Endothelial cell of umbilical vein (primary cell): ENCODE data around the gene ALS2. TPM values are rescaled to one million over a fixed set of nuclear protein-coding genes. Genes with fewer than 3 reads are reported as not detected.

ENCODE experiments used
- BruUV-seq: library from RNA; stranded (reverse); fragments of 400-500 nt; replicated peaks from 2 replicates; lab custom pipeline; 2021; lab: Mats Ljungman, UMichigan
- CTCF ChIA-PET: fragments of 300-600, 350-600 bp; sonication (Branson Sonifier 250); formaldehyde crosslinking; loops from one replicate; lab custom pipeline; 2021; ENCODE audit warnings: antibody characterized with exemption, inconsistent platforms; lab: Charles Lee
- POLR2A ChIA-PET: fragments of 300-600, 350-600 bp; sonication (Branson Sonifier 250); formaldehyde crosslinking; loops from one replicate; lab custom pipeline; 2021; ENCODE audit warnings: antibody characterized with exemption, inconsistent platforms; lab: Charles Lee
- DNase-seq: peaks from one replicate; pipeline ENCODE4 v3.0.0-alpha.2; 2011; ENCODE audit warnings: low read depth, low spot score
- FAIRE-seq: peaks from 2 replicates; lab custom pipeline; 2011; peaks lifted over from hg19 to GRCh38; lab: Jason Lieb, UNC
- H2AFZ ChIP-seq: 2 replicates; pipeline ENCODE4 v1.6.0; 2012; ENCODE audit warnings: low read depth, low read length, control low read depth, inconsistent platforms
- H3K27ac ChIP-seq: 2 replicates; pipeline ENCODE4 v1.5.1; 2011; ENCODE audit warnings: low read depth, mild to moderate bottlenecking, control low read depth, low read length, moderate library complexity; ENCODE audit not compliant: insufficient read depth
- H3K27me3 ChIP-seq, 2 experiments: 2 replicates each; pipeline versions ENCODE4 v1.6.0 to v1.6.1; 2011; ENCODE audit warnings: low read length in 2 of 2, mixed read lengths in 1 of 2; ENCODE audit not compliant: control insufficient read depth in 2 of 2, insufficient read depth in 2 of 2
- H3K36me3 ChIP-seq, 2 experiments: 2 replicates in 1 of 2; 3 replicates in 1 of 2; pipeline ENCODE4 v1.5.1; 2011; ENCODE audit warnings: low read length in 2 of 2, mild to moderate bottlenecking in 1 of 2, moderate library complexity in 1 of 2; ENCODE audit not compliant: control insufficient read depth in 2 of 2, insufficient read depth in 2 of 2; ENCODE audit errors: extremely low read depth in 1 of 2
- H3K4me1 ChIP-seq: 3 replicates; pipeline ENCODE4 v1.5.1; 2011; ENCODE audit warnings: mild to moderate bottlenecking, low read length; ENCODE audit not compliant: control insufficient read depth, insufficient read depth; ENCODE audit errors: extremely low read depth
- H3K4me2 ChIP-seq: 2 replicates; pipeline ENCODE4 v1.6.1; 2011; ENCODE audit warnings: low read length, control low read depth, mixed read lengths; ENCODE audit not compliant: insufficient read depth
- H3K4me3 ChIP-seq, 3 experiments: fragments of 200-600 bp in 1 of 3; sonication (generic), shearing (Covaris generic) in 1 of 3; replicated peaks in 1 of 3; 2 replicates each; pipeline ENCODE4 v1.5.1; 2011 to 2016; ENCODE audit warnings: control low read depth in 3 of 3, low read length in 3 of 3, mild to moderate bottlenecking in 2 of 3, inconsistent platforms in 1 of 3, low read depth in 1 of 3, moderate library complexity in 1 of 3; ENCODE audit not compliant: insufficient read depth in 1 of 3
- H3K79me2 ChIP-seq: 2 replicates; pipeline ENCODE4 v1.6.0; 2012; ENCODE audit warnings: low read length, inconsistent platforms; ENCODE audit not compliant: control insufficient read depth, insufficient read depth
- H3K9ac ChIP-seq: replicated peaks from 2 replicates; pipeline ENCODE3; 2011; ENCODE audit warnings: low read length, control low read depth; ENCODE audit not compliant: insufficient read depth; ENCODE audit errors: extremely low read depth
- H3K9me1 ChIP-seq: replicated peaks from 3 replicates; pipeline ENCODE4 v1.6.0; 2011; ENCODE audit warnings: mild to moderate bottlenecking, low read length; ENCODE audit not compliant: control insufficient read depth, insufficient read depth; ENCODE audit errors: extremely low read depth
- H3K9me3 ChIP-seq: replicated peaks from 2 replicates; pipeline ENCODE4 v1.5.1; 2012; ENCODE audit warnings: low read length, inconsistent platforms; ENCODE audit not compliant: control insufficient read depth, insufficient read depth
- H4K20me1 ChIP-seq: replicated peaks from 2 replicates; pipeline ENCODE3; 2011; ENCODE audit warnings: mild to moderate bottlenecking, low read length; ENCODE audit not compliant: control insufficient read depth, insufficient read depth; ENCODE audit errors: extremely low read depth
- CTCF ChIP-seq, 2 donors: IDR thresholded peaks; 1 replicate in 1 of 2; 2 replicates in 1 of 2; pipeline ENCODE4 v1.5.1; 2011; ENCODE audit warnings: low read length in 2 of 2, mild to moderate bottlenecking in 2 of 2, moderate library complexity in 2 of 2, control low read depth in 1 of 2, inconsistent platforms in 1 of 2, low read depth in 1 of 2; ENCODE audit not compliant: insufficient read depth in 1 of 2; ENCODE audit errors: extremely low read depth in 1 of 2
- FOS ChIP-seq: IDR thresholded peaks from 2 replicates; pipeline ENCODE4 v1.6.1; 2011; ENCODE audit warnings: mild to moderate bottlenecking, low read length, moderate library complexity, borderline replicate concordance; ENCODE audit not compliant: insufficient read depth
- GATA2 ChIP-seq: IDR thresholded peaks from 2 replicates; pipeline ENCODE4 v1.7.0; 2011; ENCODE audit warnings: low read depth, mild to moderate bottlenecking, moderate library complexity, mixed read lengths, low read length; ENCODE audit not compliant: insufficient read length, insufficient read depth
- JUN ChIP-seq: IDR thresholded peaks from 2 replicates; pipeline ENCODE4 v1.6.1; 2011; ENCODE audit warnings: borderline replicate concordance, low read depth; ENCODE audit not compliant: insufficient read length, insufficient read depth
- POLR2AphosphoS5 ChIP-seq: IDR thresholded peaks from 2 replicates; pipeline ENCODE4 v1.6.1; 2012; ENCODE audit warnings: low read depth, mild to moderate bottlenecking, control low read depth, low read length, moderate library complexity; ENCODE audit not compliant: insufficient read depth
- dilution Hi-C: fragments of 300-500 bp; cut with MboI; formaldehyde crosslinking; loops from one replicate; pipeline ENCODE4 v1.15.0; 2019; ENCODE audit warnings: low sequenced_read_pairs; ENCODE audit not compliant: extremely low pct_ligation_motif_present
- intact Hi-C: fragments of 100-400 bp; cut with micrococcal nuclease; formaldehyde crosslinking; loops from one replicate; pipeline ENCODE4 v1.10.0; 2022
- polyA plus RNA-seq, 4 experiments: library from polyadenylated mRNA; depleted of rRNA in 3 of 4; stranded (reverse) in 3 of 4; unstranded in 1 of 4; fragments of >200 nt; gene quantifications; 2 replicates each; pipeline versions ENCODE4 v1.2.1 to v1.2.3, GENCODE V29; 2011 to 2012; ENCODE audit warnings: missing spikeins in 1 of 4
- total RNA-seq: library from RNA; stranded (reverse); gene quantifications from 2 replicates; pipeline ENCODE4 v1.2.3, GENCODE V29; 2021

The ALS2 gene
- total and polyA plus RNA-seq, 2 donors (not counting 3 experiments of a cell fraction or from before 2014, with no cell fraction given): 13.1 to 36.1 TPM

GRCh38 chr2:201798252-201798913 lies 17.6 kb upstream of the ALS2 start:
- peak overlapping the region; percentile 11 for H2AFZ ChIP-seq
- no peak overlapping the region for H3K4me3 ChIP-seq
- H3K4me1 ChIP-seq: peaks cover 14% of the 10 kb centered on the region
- peaks cover 0 to 5% of the 10 kb centered on the region in 2 experiments for H3K27me3 ChIP-seq
- H3K36me3 ChIP-seq: no peaks in the 10 kb centered on the region
- no peak overlapping the region for H3K9ac ChIP-seq
- dilution Hi-C loops (no loop called here), intact Hi-C loops (loop anchor here (5.0 to 10.0 kb wide), 4 partner anchors 64 to 319 kb away; partner anchors contain the start of gene FZD7)
- DNase-seq: peak; percentile 42
- no TSS peak for BruUV-seq
- POLR2A ChIA-PET: no interaction called here
- H3K27ac ChIP-seq: no peak overlapping the region
- FAIRE-seq: peak; percentile 89
- no peaks in the 10 kb centered on the region for H4K20me1 ChIP-seq
- no peaks in the 10 kb centered on the region for H3K9me1 ChIP-seq
- CTCF ChIA-PET: interaction anchor here (0.6 to 1.2 kb wide), 6 partner anchors 8 to 381 kb away, joined by 3 to 5 read pairs (median 3); partner anchors contain the start of genes ALS2 and CDK15
- no peaks in the 10 kb centered on the region for H3K79me2 ChIP-seq
- TF ChIP-seq GATA2 (peak; percentile 92), FOS (peak; percentile 80), CTCF (IDR thresholded peaks at IDR 0.05; ENCODE audit: extremely low read depth in 1 of 2, insufficient read depth in 1 of 2, low read depth in 1 of 2, low read length in 2 of 2) (no peak), POLR2AphosphoS5 (peak; percentile 49), JUN (peak; percentile 57)
- H3K4me2 ChIP-seq: peak overlapping the region; percentile 28
- H3K9me3 ChIP-seq: no peaks in the 10 kb centered on the region
